Measurements from ENCODE around the gene HM13.
"Not testable (repeated sequence)": the region's sequence is repeated elsewhere in the genome, so short reads cannot be mapped to it uniquely, and the experiment has no call there.

DNA sequence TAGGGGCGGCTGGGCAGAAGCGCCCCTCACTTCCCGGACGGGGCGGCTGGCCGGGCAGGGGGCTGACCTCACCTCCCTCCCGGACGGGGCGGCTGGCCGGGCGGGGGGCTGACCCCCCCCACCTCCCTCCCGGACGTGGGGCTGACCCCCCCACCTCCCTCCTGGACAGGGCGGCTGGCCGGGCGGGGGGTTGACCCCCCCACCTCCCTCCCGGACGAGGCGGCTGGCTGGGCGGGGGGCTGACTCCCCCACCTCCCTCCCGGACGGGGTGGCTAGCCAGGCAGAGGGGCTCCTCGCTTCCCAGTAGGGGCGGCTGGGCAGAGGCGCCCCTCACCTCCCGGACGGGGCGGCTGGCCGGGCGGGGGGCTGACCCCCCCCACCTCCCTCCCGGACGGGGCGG is 43.3 kb upstream of the HM13 start:
- TF ChIP-seq ZNF197 (CRISPR knock-in tag; IDR thresholded peaks at IDR 0.05; ENCODE audit: low read depth); HDAC1 (IDR thresholded peaks at IDR 0.05); CLOCK (CRISPR knock-in tag; IDR thresholded peaks at IDR 0.05; ENCODE audit: borderline replicate concordance); ZNF143 (CRISPR knock-in tag; IDR thresholded peaks at IDR 0.05); MYNN (IDR thresholded peaks at IDR 0.05); MYNN (CRISPR knock-in tag; IDR thresholded peaks at IDR 0.05); ZNF76 (CRISPR knock-in tag; IDR thresholded peaks at IDR 0.05; ENCODE audit: borderline replicate concordance); CTCF (IDR thresholded peaks at IDR 0.05 in 2 of 3, conservative IDR thresholded peaks at IDR 0.05 in 1 of 3; ENCODE audit: insufficient read depth in 2 of 3, low read depth in 1 of 3, low read length in 3 of 3); POLR2A (conservative IDR thresholded peaks at IDR 0.05); ARID3B (CRISPR knock-in tag; IDR thresholded peaks at IDR 0.05; ENCODE audit: borderline replicate concordance); RB1 (IDR thresholded peaks at IDR 0.05; ENCODE audit: low read depth); THRA (IDR thresholded peaks at IDR 0.05): not testable (repeated sequence)
- TF ChIP-seq, protein P1, sequence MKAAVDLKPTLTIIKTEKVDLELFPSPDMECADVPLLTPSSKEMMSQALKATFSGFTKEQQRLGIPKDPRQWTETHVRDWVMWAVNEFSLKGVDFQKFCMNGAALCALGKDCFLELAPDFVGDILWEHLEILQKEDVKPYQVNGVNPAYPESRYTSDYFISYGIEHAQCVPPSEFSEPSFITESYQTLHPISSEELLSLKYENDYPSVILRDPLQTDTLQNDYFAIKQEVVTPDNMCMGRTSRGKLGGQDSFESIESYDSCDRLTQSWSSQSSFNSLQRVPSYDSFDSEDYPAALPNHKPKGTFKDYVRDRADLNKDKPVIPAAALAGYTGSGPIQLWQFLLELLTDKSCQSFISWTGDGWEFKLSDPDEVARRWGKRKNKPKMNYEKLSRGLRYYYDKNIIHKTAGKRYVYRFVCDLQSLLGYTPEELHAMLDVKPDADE (conservative IDR thresholded peaks at IDR 0.05; ENCODE audit: control insufficient read depth, low read depth, low read length), result not testable (repeated sequence)
- TF ChIP-seq, protein P2, sequence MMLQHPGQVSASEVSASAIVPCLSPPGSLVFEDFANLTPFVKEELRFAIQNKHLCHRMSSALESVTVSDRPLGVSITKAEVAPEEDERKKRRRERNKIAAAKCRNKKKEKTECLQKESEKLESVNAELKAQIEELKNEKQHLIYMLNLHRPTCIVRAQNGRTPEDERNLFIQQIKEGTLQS (IDR thresholded peaks at IDR 0.05), result not testable (repeated sequence)
- TF ChIP-seq, protein P2 (CRISPR knock-in tag; conservative IDR thresholded peaks at IDR 0.05), result not testable (repeated sequence)
